ENCODE measurements around the gene ZG16. TPM values are rescaled to one million over a fixed set of nuclear protein-coding genes. Genes with fewer than 3 reads are reported as not detected.

ZG16 gene
- total RNA-seq, 1 experiment from 2014 or later: not detected

DNA sequence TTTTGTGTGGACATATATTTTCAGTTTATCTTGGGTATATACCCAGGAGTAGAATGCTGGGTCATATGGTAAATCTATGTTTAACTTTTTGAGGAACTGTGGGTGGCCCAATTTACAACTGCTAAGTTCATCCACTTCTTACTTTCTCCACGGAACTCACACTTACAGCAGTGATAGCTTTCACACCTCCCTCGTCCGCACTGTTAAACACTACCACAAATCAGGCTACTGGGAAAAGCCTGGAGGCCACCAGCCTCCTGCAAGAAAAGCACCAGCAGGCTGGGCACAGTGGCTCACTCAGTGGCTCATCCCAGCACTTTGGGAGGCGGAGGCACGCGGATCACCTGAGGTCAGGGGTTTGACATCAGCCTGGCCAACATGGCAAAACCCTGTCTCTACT is 14.7 kb upstream of the ZG16 start:
- no peak overlapping the region for H3K27ac Mint-ChIP-seq
- ChIA-PET CTCF (no interaction called here), POLR2A (no interaction called here)

DNA sequence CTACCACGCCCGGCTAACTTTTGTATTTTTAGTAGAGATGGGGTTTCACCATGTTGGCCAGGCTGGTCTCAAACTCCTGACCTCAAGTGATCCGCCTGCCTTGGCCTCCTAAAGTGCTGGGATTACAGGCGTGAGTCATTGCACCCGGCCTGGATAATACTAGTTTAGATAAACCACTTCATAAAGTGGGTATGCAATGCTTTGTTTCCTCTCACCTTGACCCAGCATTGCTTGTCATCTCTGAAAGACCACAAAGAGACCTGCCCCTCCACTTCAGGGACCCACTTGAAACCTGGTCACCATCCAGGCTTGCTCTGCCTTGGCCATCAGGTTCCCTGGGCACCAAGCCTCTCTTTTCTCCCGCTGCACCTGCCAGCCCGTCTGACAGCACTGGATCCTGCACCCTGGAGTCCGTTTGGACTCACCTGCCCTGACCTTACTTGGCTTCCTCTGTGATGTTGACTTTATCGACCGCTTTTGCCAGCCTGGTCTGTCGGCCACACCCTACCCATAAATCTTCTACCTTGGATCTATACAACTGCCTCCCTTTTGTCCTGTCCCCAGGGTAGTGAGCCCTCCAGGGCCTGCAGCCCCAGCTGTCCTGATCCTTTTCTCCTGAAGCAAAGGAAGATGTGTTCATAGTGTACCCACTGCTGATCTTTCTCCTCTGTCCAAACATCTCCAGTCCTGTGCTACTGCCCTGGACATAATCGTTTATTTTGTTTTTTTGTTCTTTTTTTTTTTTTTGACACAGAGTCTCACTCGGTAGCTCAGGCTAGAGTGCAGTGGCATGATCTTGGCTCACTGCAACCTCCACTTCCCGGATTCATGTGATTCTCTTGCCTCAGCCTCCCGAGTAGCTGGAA is 12.7 kb upstream of the ZG16 start:
- TF ChIP-seq GABPB1 (CRISPR knock-in tag; IDR thresholded peaks at IDR 0.05): peak; percentile 64
- TF ChIP-seq IRF2 (CRISPR knock-in tag; IDR thresholded peaks at IDR 0.05; ENCODE audit: borderline replicate concordance, low read depth): no peak
- no peak for TF ChIP-seq FOXP1 (CRISPR knock-in tag; IDR thresholded peaks at IDR 0.05; ENCODE audit: borderline replicate concordance)
- no peak for TF ChIP-seq SMAD3 (CRISPR knock-in tag; IDR thresholded peaks at IDR 0.05; ENCODE audit: borderline replicate concordance)
- no peak for TF ChIP-seq KAT7 (CRISPR knock-in tag; IDR thresholded peaks at IDR 0.05; ENCODE audit: borderline replicate concordance)
- H3K4me3 Mint-ChIP-seq: no peak overlapping the region
- DNase-seq (ENCODE audit: low spot score): no peak
- peaks cover 3% of the 10 kb centered on the region; the same call in 1 of the 2 replicates for H3K27me3 Mint-ChIP-seq (ENCODE audit: low read depth)
- CTCF ChIA-PET: interaction anchor here (0.8 to 2.6 kb wide), 3 partner anchors 20 to 25 kb away, joined by 3 to 9 read pairs (median 6); partner anchors contain the start of gene KIF22
- H3K36me3 Mint-ChIP-seq: no peaks in the 10 kb centered on the region
- H3K27ac Mint-ChIP-seq: no peak overlapping the region
- no peak for ATAC-seq
- H3K9me3 Mint-ChIP-seq: no peaks in the 10 kb centered on the region
- H3K4me1 Mint-ChIP-seq: peaks cover 7% of the 10 kb centered on the region; the same call in 1 of the 2 replicates
- POLR2A ChIA-PET: no interaction called here

More for the DNA sequence above, 14.7 kb upstream of the ZG16 start:
- peaks cover 3% of the 10 kb centered on the region; the same call in 1 of the 2 replicates for H3K27me3 Mint-ChIP-seq (ENCODE audit: low read depth)
- H3K4me3 Mint-ChIP-seq: no peak overlapping the region
- TF ChIP-seq ZNF396 (CRISPR knock-in tag; IDR thresholded peaks at IDR 0.05; ENCODE audit: borderline replicate concordance) (no peak), TEAD4 (CRISPR knock-in tag; IDR thresholded peaks at IDR 0.05) (no peak), TP53 (CRISPR knock-in tag; IDR thresholded peaks at IDR 0.05) (no peak), SMAD3 (CRISPR knock-in tag; IDR thresholded peaks at IDR 0.05; ENCODE audit: borderline replicate concordance) (no peak), MXD4 (CRISPR knock-in tag; IDR thresholded peaks at IDR 0.05; ENCODE audit: borderline replicate concordance) (no peak)
- TF ChIP-seq, protein P1, sequence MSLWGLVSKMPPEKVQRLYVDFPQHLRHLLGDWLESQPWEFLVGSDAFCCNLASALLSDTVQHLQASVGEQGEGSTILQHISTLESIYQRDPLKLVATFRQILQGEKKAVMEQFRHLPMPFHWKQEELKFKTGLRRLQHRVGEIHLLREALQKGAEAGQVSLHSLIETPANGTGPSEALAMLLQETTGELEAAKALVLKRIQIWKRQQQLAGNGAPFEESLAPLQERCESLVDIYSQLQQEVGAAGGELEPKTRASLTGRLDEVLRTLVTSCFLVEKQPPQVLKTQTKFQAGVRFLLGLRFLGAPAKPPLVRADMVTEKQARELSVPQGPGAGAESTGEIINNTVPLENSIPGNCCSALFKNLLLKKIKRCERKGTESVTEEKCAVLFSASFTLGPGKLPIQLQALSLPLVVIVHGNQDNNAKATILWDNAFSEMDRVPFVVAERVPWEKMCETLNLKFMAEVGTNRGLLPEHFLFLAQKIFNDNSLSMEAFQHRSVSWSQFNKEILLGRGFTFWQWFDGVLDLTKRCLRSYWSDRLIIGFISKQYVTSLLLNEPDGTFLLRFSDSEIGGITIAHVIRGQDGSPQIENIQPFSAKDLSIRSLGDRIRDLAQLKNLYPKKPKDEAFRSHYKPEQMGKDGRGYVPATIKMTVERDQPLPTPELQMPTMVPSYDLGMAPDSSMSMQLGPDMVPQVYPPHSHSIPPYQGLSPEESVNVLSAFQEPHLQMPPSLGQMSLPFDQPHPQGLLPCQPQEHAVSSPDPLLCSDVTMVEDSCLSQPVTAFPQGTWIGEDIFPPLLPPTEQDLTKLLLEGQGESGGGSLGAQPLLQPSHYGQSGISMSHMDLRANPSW (CRISPR knock-in tag; conservative IDR thresholded peaks at IDR 0.05; ENCODE audit: low read depth): no peak
- TF ChIP-seq, protein P2, sequence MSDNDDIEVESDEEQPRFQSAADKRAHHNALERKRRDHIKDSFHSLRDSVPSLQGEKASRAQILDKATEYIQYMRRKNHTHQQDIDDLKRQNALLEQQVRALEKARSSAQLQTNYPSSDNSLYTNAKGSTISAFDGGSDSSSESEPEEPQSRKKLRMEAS (CRISPR knock-in tag; IDR thresholded peaks at IDR 0.05): no peak
- TF ChIP-seq, protein P3, sequence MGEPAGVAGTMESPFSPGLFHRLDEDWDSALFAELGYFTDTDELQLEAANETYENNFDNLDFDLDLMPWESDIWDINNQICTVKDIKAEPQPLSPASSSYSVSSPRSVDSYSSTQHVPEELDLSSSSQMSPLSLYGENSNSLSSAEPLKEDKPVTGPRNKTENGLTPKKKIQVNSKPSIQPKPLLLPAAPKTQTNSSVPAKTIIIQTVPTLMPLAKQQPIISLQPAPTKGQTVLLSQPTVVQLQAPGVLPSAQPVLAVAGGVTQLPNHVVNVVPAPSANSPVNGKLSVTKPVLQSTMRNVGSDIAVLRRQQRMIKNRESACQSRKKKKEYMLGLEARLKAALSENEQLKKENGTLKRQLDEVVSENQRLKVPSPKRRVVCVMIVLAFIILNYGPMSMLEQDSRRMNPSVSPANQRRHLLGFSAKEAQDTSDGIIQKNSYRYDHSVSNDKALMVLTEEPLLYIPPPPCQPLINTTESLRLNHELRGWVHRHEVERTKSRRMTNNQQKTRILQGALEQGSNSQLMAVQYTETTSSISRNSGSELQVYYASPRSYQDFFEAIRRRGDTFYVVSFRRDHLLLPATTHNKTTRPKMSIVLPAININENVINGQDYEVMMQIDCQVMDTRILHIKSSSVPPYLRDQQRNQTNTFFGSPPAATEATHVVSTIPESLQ (CRISPR knock-in tag; IDR thresholded peaks at IDR 0.05): no peak
- TF ChIP-seq, protein P4, sequence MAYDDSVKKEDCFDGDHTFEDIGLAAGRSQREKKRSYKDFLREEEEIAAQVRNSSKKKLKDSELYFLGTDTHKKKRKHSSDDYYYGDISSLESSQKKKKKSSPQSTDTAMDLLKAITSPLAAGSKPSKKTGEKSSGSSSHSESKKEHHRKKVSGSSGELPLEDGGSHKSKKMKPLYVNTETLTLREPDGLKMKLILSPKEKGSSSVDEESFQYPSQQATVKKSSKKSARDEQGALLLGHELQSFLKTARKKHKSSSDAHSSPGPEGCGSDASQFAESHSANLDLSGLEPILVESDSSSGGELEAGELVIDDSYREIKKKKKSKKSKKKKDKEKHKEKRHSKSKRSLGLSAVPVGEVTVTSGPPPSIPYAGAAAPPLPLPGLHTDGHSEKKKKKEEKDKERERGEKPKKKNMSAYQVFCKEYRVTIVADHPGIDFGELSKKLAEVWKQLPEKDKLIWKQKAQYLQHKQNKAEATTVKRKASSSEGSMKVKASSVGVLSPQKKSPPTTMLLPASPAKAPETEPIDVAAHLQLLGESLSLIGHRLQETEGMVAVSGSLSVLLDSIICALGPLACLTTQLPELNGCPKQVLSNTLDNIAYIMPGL (CRISPR knock-in tag; IDR thresholded peaks at IDR 0.05): no peak
- no peaks in the 10 kb centered on the region for H3K9me3 Mint-ChIP-seq
- DNase-seq (ENCODE audit: low spot score): no peak
- peaks cover 7% of the 10 kb centered on the region; the same call in 1 of the 2 replicates for H3K4me1 Mint-ChIP-seq
- ATAC-seq: no peak
- no peaks in the 10 kb centered on the region for H3K36me3 Mint-ChIP-seq

DNA sequence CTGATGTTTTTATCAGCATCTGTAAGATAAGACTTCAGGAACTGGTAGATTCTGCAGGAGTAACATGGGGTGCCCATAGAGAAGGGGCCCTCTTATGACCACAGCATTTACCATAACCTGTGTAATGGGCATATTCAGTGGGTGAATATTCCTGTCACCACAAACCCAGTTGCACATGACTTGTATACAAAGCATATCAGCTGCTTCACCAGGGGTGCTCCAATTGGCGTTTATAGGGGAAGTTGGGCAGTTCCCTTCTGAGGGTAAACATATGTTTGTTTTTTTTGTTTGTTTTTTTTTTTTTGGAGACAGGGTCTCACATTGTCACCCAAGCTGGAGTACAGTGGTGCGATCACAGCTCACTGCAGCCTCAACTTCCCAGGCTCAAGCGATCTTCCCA is 11.5 kb upstream of the ZG16 start:
- CTCF ChIA-PET: interaction anchor here (2.5 to 2.6 kb wide), 2 partner anchors 18 to 24 kb away, joined by 9 read pairs; partner anchors contain the start of gene KIF22
- ATAC-seq: no peak
- Mint-ChIP-seq H3K4me3 (no peak overlapping the region), H3K27me3 (ENCODE audit: low read depth) (peaks cover 3% of the 10 kb centered on the region; the same call in 1 of the 2 replicates), H3K27ac (no peak overlapping the region), H3K36me3 (no peaks in the 10 kb centered on the region), H3K9me3 (no peaks in the 10 kb centered on the region), H3K4me1 (0 out of 2 replicates have a peak, but pooled peaks cover 2% of the 10 kb centered on the region)
- POLR2A ChIA-PET: interaction anchor here (0.7 kb wide), 1 partner anchor 64 kb away, joined by 3 read pairs; no protein-coding TSS in a partner anchor
- DNase-seq (ENCODE audit: low spot score): no peak
- TF ChIP-seq, protein P5, sequence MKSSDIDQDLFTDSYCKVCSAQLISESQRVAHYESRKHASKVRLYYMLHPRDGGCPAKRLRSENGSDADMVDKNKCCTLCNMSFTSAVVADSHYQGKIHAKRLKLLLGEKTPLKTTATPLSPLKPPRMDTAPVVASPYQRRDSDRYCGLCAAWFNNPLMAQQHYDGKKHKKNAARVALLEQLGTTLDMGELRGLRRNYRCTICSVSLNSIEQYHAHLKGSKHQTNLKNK (CRISPR knock-in tag; IDR thresholded peaks at IDR 0.05): no peak
- TF ChIP-seq ETV6 (CRISPR knock-in tag; IDR thresholded peaks at IDR 0.05): no peak
- TF ChIP-seq, protein P6, sequence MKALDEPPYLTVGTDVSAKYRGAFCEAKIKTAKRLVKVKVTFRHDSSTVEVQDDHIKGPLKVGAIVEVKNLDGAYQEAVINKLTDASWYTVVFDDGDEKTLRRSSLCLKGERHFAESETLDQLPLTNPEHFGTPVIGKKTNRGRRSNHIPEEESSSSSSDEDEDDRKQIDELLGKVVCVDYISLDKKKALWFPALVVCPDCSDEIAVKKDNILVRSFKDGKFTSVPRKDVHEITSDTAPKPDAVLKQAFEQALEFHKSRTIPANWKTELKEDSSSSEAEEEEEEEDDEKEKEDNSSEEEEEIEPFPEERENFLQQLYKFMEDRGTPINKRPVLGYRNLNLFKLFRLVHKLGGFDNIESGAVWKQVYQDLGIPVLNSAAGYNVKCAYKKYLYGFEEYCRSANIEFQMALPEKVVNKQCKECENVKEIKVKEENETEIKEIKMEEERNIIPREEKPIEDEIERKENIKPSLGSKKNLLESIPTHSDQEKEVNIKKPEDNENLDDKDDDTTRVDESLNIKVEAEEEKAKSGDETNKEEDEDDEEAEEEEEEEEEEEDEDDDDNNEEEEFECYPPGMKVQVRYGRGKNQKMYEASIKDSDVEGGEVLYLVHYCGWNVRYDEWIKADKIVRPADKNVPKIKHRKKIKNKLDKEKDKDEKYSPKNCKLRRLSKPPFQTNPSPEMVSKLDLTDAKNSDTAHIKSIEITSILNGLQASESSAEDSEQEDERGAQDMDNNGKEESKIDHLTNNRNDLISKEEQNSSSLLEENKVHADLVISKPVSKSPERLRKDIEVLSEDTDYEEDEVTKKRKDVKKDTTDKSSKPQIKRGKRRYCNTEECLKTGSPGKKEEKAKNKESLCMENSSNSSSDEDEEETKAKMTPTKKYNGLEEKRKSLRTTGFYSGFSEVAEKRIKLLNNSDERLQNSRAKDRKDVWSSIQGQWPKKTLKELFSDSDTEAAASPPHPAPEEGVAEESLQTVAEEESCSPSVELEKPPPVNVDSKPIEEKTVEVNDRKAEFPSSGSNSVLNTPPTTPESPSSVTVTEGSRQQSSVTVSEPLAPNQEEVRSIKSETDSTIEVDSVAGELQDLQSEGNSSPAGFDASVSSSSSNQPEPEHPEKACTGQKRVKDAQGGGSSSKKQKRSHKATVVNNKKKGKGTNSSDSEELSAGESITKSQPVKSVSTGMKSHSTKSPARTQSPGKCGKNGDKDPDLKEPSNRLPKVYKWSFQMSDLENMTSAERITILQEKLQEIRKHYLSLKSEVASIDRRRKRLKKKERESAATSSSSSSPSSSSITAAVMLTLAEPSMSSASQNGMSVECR (CRISPR knock-in tag; IDR thresholded peaks at IDR 0.05; ENCODE audit: borderline replicate concordance): no peak
- TF ChIP-seq SP1 (CRISPR knock-in tag; conservative IDR thresholded peaks at IDR 0.05): no peak
- no peak for TF ChIP-seq ZNF396 (CRISPR knock-in tag; IDR thresholded peaks at IDR 0.05; ENCODE audit: borderline replicate concordance)

All from WTC11 (cell line).